ENCODE data around the gene ZNHIT6. TPM values are rescaled to one million over a fixed set of nuclear protein-coding genes. Genes with fewer than 3 reads are reported as not detected.

Gene ZNHIT6
- total RNA-seq, 1 donor from 2014 or later: 12.0 TPM

GRCh38 chr1:85621430-85621829 is 86.8 kb downstream of the ZNHIT6 start:
- Histone ChIP-seq H3K36me3 (no peaks in the 10 kb centered on the region), H3K27ac (no peak overlapping the region), H3K9me3 (peaks cover 16% of the 10 kb centered on the region), H3K4me1 (no peaks in the 10 kb centered on the region), H3K27me3 (no peaks in the 10 kb centered on the region), H3K4me3 (no peak overlapping the region)
- intact Hi-C loops (cut with DNase I): no loop called here
- no peak for TF ChIP-seq CTCF (IDR thresholded peaks at IDR 0.05)
- TF ChIP-seq POLR2A (IDR thresholded peaks at IDR 0.05): no peak
- no peak for TF ChIP-seq POLR2AphosphoS5 (IDR thresholded peaks at IDR 0.05; ENCODE audit: insufficient read depth in 1 of 2, low read depth in 1 of 2)
- no peak for DNase-seq (ENCODE audit: extremely low spot score in 2 of 2)

GRCh38 chr1:85617633-85618100 is 90.6 kb downstream of the ZNHIT6 start:
- no peak for DNase-seq (ENCODE audit: extremely low spot score in 2 of 2)
- intact Hi-C loops (cut with DNase I): no loop called here
- Histone ChIP-seq H3K9me3 (peaks cover 16% of the 10 kb centered on the region), H3K4me1 (peaks cover 2% of the 10 kb centered on the region), H3K27ac (no peak overlapping the region), H3K36me3 (no peaks in the 10 kb centered on the region), H3K27me3 (no peaks in the 10 kb centered on the region), H3K4me3 (no peak overlapping the region)
- TF ChIP-seq CTCF (IDR thresholded peaks at IDR 0.05) (no peak), POLR2AphosphoS5 (IDR thresholded peaks at IDR 0.05; ENCODE audit: insufficient read depth in 1 of 2, low read depth in 1 of 2) (no peak), POLR2A (IDR thresholded peaks at IDR 0.05) (no peak)

- H3K4me3 ChIP-seq: no peak overlapping the region
- no peak overlapping the region for H3K27ac ChIP-seq
- TF ChIP-seq POLR2A (IDR thresholded peaks at IDR 0.05) (no peak), CTCF (IDR thresholded peaks at IDR 0.05) (no peak), POLR2AphosphoS5 (IDR thresholded peaks at IDR 0.05; ENCODE audit: insufficient read depth in 1 of 2, low read depth in 1 of 2) (no peak)
- H3K4me1 ChIP-seq: peaks cover 5% of the 10 kb centered on the region
- H3K27me3 ChIP-seq: no peaks in the 10 kb centered on the region
- H3K36me3 ChIP-seq: no peaks in the 10 kb centered on the region
- peaks cover 9% of the 10 kb centered on the region for H3K9me3 ChIP-seq
- intact Hi-C loops (cut with DNase I): no loop called here
- no peak for DNase-seq (ENCODE audit: extremely low spot score in 2 of 2)
These were observed 91.5 kb downstream of the ZNHIT6 start for GRCh38 chr1:85616736-85617135.

GRCh38 chr1:85616364-85616705 is 91.9 kb downstream of the ZNHIT6 start:
- Histone ChIP-seq H3K4me1 (peaks cover 6% of the 10 kb centered on the region), H3K36me3 (no peaks in the 10 kb centered on the region), H3K4me3 (no peak overlapping the region), H3K27ac (no peak overlapping the region), H3K27me3 (no peaks in the 10 kb centered on the region), H3K9me3 (peaks cover 5% of the 10 kb centered on the region)
- TF ChIP-seq POLR2A (IDR thresholded peaks at IDR 0.05): no peak
- no peak for TF ChIP-seq POLR2AphosphoS5 (IDR thresholded peaks at IDR 0.05; ENCODE audit: insufficient read depth in 1 of 2, low read depth in 1 of 2)
- DNase-seq (ENCODE audit: extremely low spot score in 2 of 2): no peak
- intact Hi-C loops (cut with DNase I): no loop called here

- Histone ChIP-seq H3K27me3 (no peaks in the 10 kb centered on the region), H3K4me1 (peaks cover 12% of the 10 kb centered on the region), H3K27ac (no peak overlapping the region), H3K4me3 (no peak overlapping the region), H3K9me3 (no peaks in the 10 kb centered on the region), H3K36me3 (no peaks in the 10 kb centered on the region)
- TF ChIP-seq CTCF (IDR thresholded peaks at IDR 0.05) (no peak), POLR2AphosphoS5 (IDR thresholded peaks at IDR 0.05; ENCODE audit: insufficient read depth in 1 of 2, low read depth in 1 of 2) (no peak)
- intact Hi-C loops (cut with DNase I): no loop called here
- no peak for DNase-seq (ENCODE audit: extremely low spot score in 2 of 2)
These were observed 92.5 kb downstream of the ZNHIT6 start for GRCh38 chr1:85615586-85616363.

Data from vagina (tissue), 2 donors.